ENCODE measurements around the gene MC3R.

- no peak for TF ChIP-seq MYC (IDR thresholded peaks at IDR 0.05; ENCODE audit: borderline replicate concordance, low read length)
- no peak for TF ChIP-seq CBX2 (IDR thresholded peaks at IDR 0.05; ENCODE audit: borderline replicate concordance, low read depth)
- no peak for TF ChIP-seq MAX (IDR thresholded peaks at IDR 0.05)
- no peak for TF ChIP-seq MAZ (IDR thresholded peaks at IDR 0.05; ENCODE audit: borderline replicate concordance, low read depth, low read length)
- TF ChIP-seq POLR2A (IDR thresholded peaks at IDR 0.05; ENCODE audit: low read length): no peak
- no peak for TF ChIP-seq JUN (IDR thresholded peaks at IDR 0.05)
- no peak for TF ChIP-seq SMC3 (IDR thresholded peaks at IDR 0.05)
- TF ChIP-seq JUNB (IDR thresholded peaks at IDR 0.05): no peak
- no peak for TF ChIP-seq POLR2AphosphoS2 (conservative IDR thresholded peaks at IDR 0.05; ENCODE audit: low read length)
- TF ChIP-seq RFX5 (IDR thresholded peaks at IDR 0.05): no peak
- TF ChIP-seq CTCF (IDR thresholded peaks at IDR 0.05): no peak
These were observed 40.9 kb upstream of the MC3R start for GRCh38 chr20:56207656-56208055.

Measured in A549 (cell line).